Skeletal muscle cell (primary cell): ENCODE results near the gene ATG4B.

Experiments used
- DNase-seq: peaks from one replicate; pipeline ENCODE4 v3.0.0-alpha.2; 2010; ENCODE audit warnings: low read depth
- H3K4me3 ChIP-seq: 2 replicates; pipeline ENCODE4 v1.5.1; 2011; ENCODE audit warnings: low read depth, mild to moderate bottlenecking, control low read depth, low read length, moderate library complexity

The ATG4B gene

GRCh38 chr2:241636182-241637017, 1.1 kb upstream of the ATG4B start:
- H3K4me3 ChIP-seq: peak overlapping the region; percentile 83
- DNase-seq: no peak

- DNase-seq: no peak
- H3K4me3 ChIP-seq: peak overlapping the region; percentile 83
Observed at GRCh38 chr2:241637795-241638660, 535 bp downstream of the ATG4B start.

GRCh38 chr2:241638940-241639339, 1.4 kb downstream of the ATG4B start:
- H3K4me3 ChIP-seq: peak overlapping the region; percentile 7
- DNase-seq: no peak

- DNase-seq: no peak
- H3K4me3 ChIP-seq: no peak overlapping the region
Observed at GRCh38 chr2:241639385-241639784, 1.9 kb downstream of the ATG4B start.

- no peak for DNase-seq
- no peak overlapping the region for H3K4me3 ChIP-seq
Observed at GRCh38 chr2:241640165-241640795, 2.8 kb downstream of the ATG4B start.

- no peak overlapping the region for H3K4me3 ChIP-seq
- no peak for DNase-seq
Observed at GRCh38 chr2:241641631-241642030, 4.1 kb downstream of the ATG4B start.

GRCh38 chr2:241645056-241645914, 7.8 kb downstream of the ATG4B start:
- DNase-seq: no peak

GRCh38 chr2:241645915-241646645, 8.6 kb downstream of the ATG4B start:
- no peak overlapping the region for H3K4me3 ChIP-seq
- no peak for DNase-seq

More at GRCh38 chr2:241645056-241645914, 7.8 kb downstream of the ATG4B start:
- no peak overlapping the region for H3K4me3 ChIP-seq

- H3K4me3 ChIP-seq: no peak overlapping the region
- DNase-seq: no peak
Observed at GRCh38 chr2:241648453-241648852, 11.0 kb downstream of the ATG4B start.

GRCh38 chr2:241649404-241649803, 11.9 kb downstream of the ATG4B start:
- no peak overlapping the region for H3K4me3 ChIP-seq
- no peak for DNase-seq

- DNase-seq: no peak
- no peak overlapping the region for H3K4me3 ChIP-seq
Observed at GRCh38 chr2:241649927-241650326, 12.4 kb downstream of the ATG4B start.

GRCh38 chr2:241652142-241652541, 14.6 kb downstream of the ATG4B start:
- no peak overlapping the region for H3K4me3 ChIP-seq
- DNase-seq: no peak

GRCh38 chr2:241652722-241653121, 15.2 kb downstream of the ATG4B start:
- H3K4me3 ChIP-seq: no peak overlapping the region
- DNase-seq: no peak

- no peak overlapping the region for H3K4me3 ChIP-seq
Observed at GRCh38 chr2:241653210-241653750, 15.8 kb downstream of the ATG4B start.

GRCh38 chr2:241654551-241654950, 17.1 kb downstream of the ATG4B start:
- no peak overlapping the region for H3K4me3 ChIP-seq
- no peak for DNase-seq

More at GRCh38 chr2:241653210-241653750, 15.8 kb downstream of the ATG4B start:
- DNase-seq: no peak

GRCh38 chr2:241655516-241656189, 18.2 kb downstream of the ATG4B start:
- DNase-seq: no peak
- H3K4me3 ChIP-seq: no peak overlapping the region

GRCh38 chr2:241656190-241656741, 18.8 kb downstream of the ATG4B start:
- no peak for DNase-seq
- no peak overlapping the region for H3K4me3 ChIP-seq
